NCI-H748 (cell line): Measurements from ENCODE around the gene NCAM2.
"Not testable (repeated sequence)": the region's sequence is repeated elsewhere in the genome, so short reads cannot be mapped to it uniquely, and the experiment has no call there.

Experiments
- DNase-seq: peaks from one replicate; lab custom pipeline; 2025; ENCODE audit not compliant: unreplicated experiment; lab: John Stamatoyannopoulos, UW

Gene NCAM2

GRCh38 chr21:21102896-21103295, 104.7 kb downstream of the NCAM2 start:
- DNase-seq = no peak

DNA sequence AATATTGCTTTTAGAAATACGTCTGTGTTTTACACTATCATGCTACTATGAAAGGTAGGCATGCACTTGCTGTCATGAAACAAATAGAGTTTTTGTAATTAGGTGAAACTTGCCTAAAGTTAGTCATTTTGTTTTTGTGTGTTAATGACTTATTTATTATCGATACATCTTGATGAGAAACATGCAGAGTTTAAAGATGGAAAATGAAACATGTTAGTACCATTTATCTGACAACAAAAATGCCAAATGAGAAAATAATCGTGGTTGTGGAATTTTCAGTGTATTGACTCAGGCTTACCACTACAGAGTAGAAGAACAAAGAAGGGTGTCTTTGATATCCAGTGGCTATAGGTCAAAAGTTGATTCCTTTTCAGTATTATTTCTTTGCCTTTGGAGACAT, 105.5 kb downstream of the NCAM2 start:
- no peak for DNase-seq

GRCh38 chr21:21109736-21110135, 111.5 kb downstream of the NCAM2 start:
- DNase-seq = no peak

DNA sequence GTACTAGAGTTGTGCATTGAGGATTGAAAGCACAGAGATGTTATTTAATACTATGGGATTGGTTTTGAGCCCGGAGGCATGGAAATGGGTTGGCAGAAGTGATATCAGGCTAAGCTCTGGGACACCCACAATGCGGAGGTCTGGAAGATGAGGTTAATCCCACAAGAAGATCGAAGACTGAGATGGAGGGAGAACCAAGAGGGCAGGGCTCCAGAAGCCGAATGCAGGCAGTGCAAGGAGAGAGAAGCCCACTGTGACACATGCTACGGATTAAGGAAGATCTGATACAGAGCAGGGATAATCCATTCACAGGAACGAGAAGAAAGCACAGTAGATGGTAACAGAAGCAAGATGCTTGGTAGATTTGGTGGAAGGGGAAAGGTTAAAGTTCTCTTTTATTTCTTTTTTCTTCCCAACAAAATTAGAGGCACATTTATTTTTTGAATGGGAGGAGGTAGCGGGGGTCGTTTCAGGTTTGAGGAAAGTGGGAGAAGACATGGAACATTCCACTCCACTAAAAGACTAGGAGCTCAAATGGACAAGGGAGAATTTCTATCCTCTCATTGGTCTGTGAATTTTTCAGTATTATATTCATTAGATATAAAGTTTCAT, 113.2 kb downstream of the NCAM2 start:
- no peak for DNase-seq

- no peak for DNase-seq
Measured at GRCh38 chr21:21114461-21114860, 116.3 kb downstream of the NCAM2 start.

DNA sequence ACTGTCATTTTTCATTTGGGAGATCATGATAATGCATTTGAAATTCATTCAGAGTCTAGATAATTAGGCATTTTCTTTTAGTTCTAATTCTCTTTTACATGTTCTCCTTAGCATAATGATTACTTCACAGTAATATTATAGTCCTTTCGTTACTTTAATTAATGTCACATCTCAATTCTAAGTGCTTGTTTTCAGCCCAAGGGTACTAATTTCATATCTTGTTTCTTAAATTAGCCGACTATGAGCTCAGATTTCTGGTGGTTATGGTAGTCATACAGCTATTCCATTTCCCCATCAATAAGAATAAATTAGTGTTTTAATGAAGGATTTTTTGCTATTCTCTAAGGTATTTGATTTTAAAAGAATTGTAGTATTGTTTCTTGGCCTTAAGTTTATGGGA, 120.9 kb downstream of the NCAM2 start:
- no peak for DNase-seq

DNA sequence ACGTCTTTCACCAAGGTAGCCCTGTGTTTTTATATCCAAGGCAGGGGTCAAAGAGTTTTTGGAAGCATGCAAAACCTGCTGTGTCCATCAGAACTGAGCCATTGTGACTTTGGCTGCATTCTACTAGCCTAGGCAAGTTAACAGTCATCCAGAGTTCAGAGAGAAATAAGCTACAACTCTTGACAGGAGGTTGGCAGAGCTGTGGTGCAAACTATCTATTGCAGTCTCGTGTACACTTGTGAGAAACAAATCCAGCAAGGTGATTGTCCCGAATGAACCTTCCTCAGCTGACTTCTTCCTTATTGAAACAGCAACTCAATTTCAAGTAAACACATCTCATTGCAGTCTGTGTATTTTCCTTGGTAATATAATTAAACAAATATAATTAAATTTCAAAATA, 124.5 kb downstream of the NCAM2 start:
- no peak for DNase-seq

GRCh38 chr21:21132390-21132789, 134.2 kb downstream of the NCAM2 start:
- DNase-seq = no peak

DNA sequence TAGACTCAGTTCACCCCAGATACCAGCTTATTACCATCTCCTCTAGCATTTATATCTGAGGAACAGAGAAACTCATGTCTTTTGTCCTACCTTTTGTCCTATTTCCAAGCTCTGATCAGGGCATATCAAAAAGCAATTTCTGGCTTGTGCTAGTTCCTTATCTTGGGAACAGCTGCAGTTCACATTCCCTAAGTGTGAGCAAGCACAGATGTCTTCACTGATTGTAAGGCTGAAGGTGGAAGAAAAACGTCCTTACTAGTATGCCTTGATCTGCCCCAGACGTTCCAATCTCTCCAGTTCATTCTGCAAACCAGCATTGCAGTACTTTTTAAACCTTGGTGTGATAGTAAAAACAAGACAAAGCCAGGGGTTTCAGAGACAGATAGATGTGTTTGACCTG, 139.8 kb downstream of the NCAM2 start:
- DNase-seq = no peak

DNA sequence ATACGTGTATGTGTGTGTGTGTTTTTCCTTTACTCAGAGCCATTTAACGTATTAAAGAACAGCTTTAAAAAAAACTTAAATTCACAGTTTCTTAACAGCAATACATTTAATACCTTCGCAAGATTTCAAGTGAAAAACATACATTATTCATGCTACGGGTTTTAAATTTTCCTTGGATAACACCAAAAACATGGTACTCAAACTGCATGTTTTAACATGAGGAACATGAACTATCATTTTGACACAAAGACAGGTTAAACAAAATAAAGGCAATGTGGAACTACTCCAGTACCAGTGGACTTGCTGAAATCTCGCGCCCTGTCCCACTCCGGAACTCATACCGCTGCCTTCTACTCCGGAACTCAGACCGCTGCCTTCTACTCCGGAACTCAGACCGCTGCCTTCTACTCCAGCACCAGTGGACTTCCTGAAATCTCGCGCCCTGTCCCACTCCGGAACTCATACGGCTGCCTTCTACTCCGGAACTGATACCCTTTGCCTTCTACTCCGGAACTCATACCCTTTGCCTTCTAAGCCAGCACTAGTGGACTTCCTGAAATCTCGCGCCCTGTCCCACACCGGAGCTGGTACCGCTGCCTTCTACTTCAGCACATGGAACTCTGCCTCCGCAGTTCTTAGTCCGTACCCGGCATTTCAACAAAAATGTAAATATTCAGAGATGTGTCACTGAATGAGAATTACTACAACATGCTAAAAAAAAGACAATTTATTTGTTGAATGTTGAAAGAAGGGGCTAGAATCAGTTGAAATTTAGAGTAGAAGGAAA, 148.6 kb downstream of the NCAM2 start:
- DNase-seq = no peak

- no peak for DNase-seq
Measured at GRCh38 chr21:21147374-21147745, 149.2 kb downstream of the NCAM2 start.

DNA sequence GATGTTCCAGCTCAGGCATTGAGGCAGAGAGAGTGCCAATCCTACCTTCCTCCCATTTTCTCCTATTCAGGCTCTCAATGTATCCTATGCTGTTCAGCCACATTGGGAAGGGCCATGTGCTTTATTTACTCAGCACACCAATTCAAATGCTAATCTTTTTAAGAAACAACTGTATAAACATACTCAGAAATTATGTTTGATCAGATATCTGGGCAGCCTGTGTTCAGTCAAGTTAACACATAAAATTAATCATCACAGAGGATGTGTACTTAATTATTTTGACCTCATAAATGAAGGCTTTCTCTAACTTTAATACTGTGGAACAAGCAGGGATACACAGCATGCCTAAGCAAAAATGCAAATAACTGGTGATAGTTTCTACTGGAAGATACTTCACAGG, 149.8 kb downstream of the NCAM2 start:
- no peak for DNase-seq

DNA sequence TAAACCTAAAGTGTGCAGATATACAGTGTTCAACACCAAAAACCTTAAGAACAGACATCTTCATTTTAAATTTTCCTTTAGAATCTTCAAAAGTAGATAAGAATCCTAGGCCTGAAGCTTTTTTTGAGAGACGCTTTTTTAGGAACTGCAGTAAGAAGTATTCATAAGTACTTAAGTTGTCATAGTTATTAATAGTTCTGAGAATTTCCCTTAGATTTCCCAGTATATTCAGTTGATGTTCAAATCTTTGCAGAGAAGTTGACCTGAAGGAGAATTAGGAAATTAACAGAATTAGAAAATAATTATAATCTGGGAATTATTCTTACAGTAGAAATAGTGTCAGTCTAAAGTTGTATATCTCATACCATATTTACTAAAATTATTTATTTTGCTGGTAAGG, 150.3 kb downstream of the NCAM2 start:
- DNase-seq = no peak

DNA sequence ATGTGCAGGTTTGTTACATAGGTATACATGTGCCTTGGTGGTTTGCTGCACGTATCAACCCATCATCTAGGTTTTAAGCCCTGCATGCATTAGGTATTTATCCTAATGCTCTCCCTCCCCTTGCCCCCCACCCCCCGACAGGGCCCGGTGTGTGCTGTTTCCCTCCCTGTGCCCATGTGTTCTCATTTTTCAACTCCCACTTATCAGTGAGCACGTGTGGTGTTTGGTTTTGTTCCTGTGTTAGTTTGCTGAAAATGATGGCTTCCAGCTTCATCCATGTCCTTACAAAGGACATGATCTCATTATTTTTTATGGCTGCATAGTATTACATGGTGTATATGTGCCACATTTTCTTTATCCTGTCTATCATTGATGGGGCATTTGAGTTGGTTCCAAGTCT, 151.2 kb downstream of the NCAM2 start:
- DNase-seq = not testable (repeated sequence)

DNA sequence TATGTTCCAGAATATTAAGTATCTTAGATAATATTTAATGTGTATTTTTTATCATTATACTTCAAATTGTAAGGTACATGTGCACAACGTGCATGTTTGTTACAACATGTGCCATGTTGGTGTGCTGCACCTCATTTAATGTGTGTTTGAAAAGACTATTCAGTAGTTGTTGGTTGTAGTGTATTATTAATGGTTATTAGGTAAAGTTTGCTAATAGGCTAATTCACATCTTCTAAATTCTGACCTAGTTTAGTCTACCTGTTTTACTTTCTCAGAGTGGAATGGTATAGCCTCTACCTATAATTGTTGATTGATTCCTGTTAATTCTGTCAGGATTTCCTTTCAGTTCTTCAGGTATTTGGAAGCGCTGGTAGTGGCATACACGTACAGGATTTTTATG, 153.0 kb downstream of the NCAM2 start:
- no peak for DNase-seq

GRCh38 chr21:21156397-21156796, 158.2 kb downstream of the NCAM2 start:
- no peak for DNase-seq

- DNase-seq = no peak
Measured at GRCh38 chr21:21156957-21157356, 158.7 kb downstream of the NCAM2 start.

GRCh38 chr21:21158376-21158918, 160.2 kb downstream of the NCAM2 start:
- DNase-seq = no peak

- DNase-seq = peak; percentile 54
Measured at GRCh38 chr21:21159253-21159899, 161.2 kb downstream of the NCAM2 start.

DNA sequence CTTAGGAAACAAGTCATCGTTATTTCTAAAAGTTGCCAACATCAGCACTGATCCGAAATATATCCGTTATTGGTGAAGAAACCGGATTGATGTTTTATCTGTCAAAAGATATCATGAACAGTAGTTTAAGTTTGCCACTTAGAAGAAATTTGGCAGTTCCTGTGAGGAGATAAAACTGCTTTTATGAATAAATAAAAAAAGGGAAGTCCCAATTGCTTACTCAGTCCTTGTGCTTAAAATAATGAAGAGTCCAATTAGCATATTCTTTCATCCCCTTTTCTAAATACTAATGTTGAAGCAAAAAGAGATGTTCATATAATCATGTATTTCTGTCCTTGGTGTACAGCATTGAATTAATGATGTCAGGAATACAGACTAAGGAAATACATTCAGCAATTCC, 164.6 kb downstream of the NCAM2 start:
- no peak for DNase-seq

- peak; percentile 62 for DNase-seq
Measured at GRCh38 chr21:21163904-21164303, 165.7 kb downstream of the NCAM2 start.

DNA sequence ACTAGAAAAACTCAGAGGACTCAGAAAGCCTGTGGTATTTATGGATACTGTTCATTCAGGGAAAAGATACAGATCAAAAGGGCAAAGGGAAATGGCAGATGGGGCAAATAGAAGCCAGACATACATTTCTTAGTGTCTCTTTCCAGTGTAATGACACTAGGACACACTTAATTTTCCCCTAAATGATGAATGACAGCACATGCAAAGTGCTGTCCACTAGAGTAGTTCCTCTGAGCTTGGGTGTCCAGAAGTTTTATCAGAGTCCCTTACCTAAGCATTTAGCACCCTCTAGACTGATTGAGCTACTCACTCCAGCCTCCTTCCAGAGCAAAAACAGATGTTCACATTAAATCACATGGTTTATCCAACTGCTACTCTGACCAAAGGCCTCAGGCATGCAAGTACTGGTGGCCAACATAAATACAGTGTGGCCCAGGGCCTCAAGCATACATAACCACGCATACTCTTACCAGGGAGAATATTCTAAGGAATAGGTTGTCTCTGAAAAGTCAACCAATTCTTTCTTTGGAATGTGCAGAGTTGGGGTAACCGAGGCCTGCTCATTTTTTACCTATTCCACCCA, 166.9 kb downstream of the NCAM2 start:
- no peak for DNase-seq
